ENCODE results near the gene PRPF40A. TPM values are rescaled to one million over a fixed set of nuclear protein-coding genes. Genes with fewer than 3 reads are reported as not detected.

The PRPF40A gene
- polyA plus RNA-seq, 1 donor (not counting 4 experiments of a cell fraction or from before 2014, with no cell fraction given) = 104 TPM

GRCh38 chr2:152718909-152719645 lies 1.8 kb upstream of the PRPF40A start:
- Histone ChIP-seq H3K27me3 (ENCODE audit: control insufficient read depth, extremely low read depth, insufficient read depth, low read length) (no peaks in the 10 kb centered on the region), H3K4me2 (ENCODE audit: control insufficient read depth, extremely low read depth, insufficient read depth, low read depth, low read length) (peak overlapping the region; percentile 88), H2AFZ (ENCODE audit: control insufficient read depth, low read length) (peak overlapping the region; percentile 93), H3K4me3 (ENCODE audit: control insufficient read depth in 2 of 3, extremely low read depth in 1 of 3, insufficient read depth in 2 of 3, low read depth in 1 of 3, low read length in 3 of 3) (peak overlapping the region; percentile 68 to 99 (median 98)), H3K9me3 (ENCODE audit: control insufficient read depth, low read depth, low read length) (no peaks in the 10 kb centered on the region), H3K9me1 (ENCODE audit: control insufficient read depth, extremely low read depth, insufficient read depth, low read length) (no peaks in the 10 kb centered on the region), H3K36me3 (ENCODE audit: control insufficient read depth in 2 of 2, extremely low read depth in 1 of 2, insufficient read depth in 2 of 2, low read length in 2 of 2) (peaks cover 0 to 9% of the 10 kb centered on the region in 2 experiments), H4K20me1 (ENCODE audit: control insufficient read depth, extremely low read depth, insufficient read depth, low read length) (peaks cover 3% of the 10 kb centered on the region), H3K27ac (ENCODE audit: control insufficient read depth, insufficient read depth, low read length) (peak overlapping the region; percentile 80), H3K9ac (ENCODE audit: control insufficient read depth, extremely low read depth, insufficient read depth, low read length) (peak overlapping the region; percentile 99), H3K4me1 (ENCODE audit: control insufficient read depth, extremely low read depth, insufficient read depth, low read length) (peaks cover 17% of the 10 kb centered on the region), H3K79me2 (ENCODE audit: control insufficient read depth, insufficient read depth, low read length) (peaks cover 58% of the 10 kb centered on the region)
- FAIRE-seq (peak; percentile 77), DNase-seq (ENCODE audit: low read depth, low spot score) (no peak)
- no peak for TF ChIP-seq CTCF (optimal IDR thresholded peaks at IDR 0.05 in 1 of 3, IDR thresholded peaks at IDR 0.05 in 1 of 3, conservative IDR thresholded peaks at IDR 0.05 in 1 of 3; ENCODE audit: extremely low read depth in 1 of 3, insufficient read depth in 2 of 3, low read length in 3 of 3)
- TF ChIP-seq EZH2 (IDR thresholded peaks at IDR 0.05; ENCODE audit: low read length) = no peak
- dilution Hi-C loops (cut with MboI; ENCODE audit: extremely low pct_ligation_motif_present, low sequenced_read_pairs) = no loop called here

GRCh38 chr2:152718076-152718908 lies 1.0 kb upstream of the PRPF40A start, which contains the start of gene ARL6IP6:
TSS of gene ARL6IP6 (plus strand) at chr2:152718620. CDS start at chr2:152718625, 5 bp downstream.
- Histone ChIP-seq H3K9ac (ENCODE audit: control insufficient read depth, extremely low read depth, insufficient read depth, low read length) (peak within 1 kb of the TSS; percentile 99), H3K4me2 (ENCODE audit: control insufficient read depth, extremely low read depth, insufficient read depth, low read depth, low read length) (peak within 1 kb of the TSS; percentile 88), H3K9me1 (ENCODE audit: control insufficient read depth, extremely low read depth, insufficient read depth, low read length) (no peaks in the 10 kb centered on the region), H3K36me3 (ENCODE audit: control insufficient read depth in 2 of 2, extremely low read depth in 1 of 2, insufficient read depth in 2 of 2, low read length in 2 of 2) (peaks cover 1 to 17% of the 10 kb centered on the region in 2 experiments), H3K79me2 (ENCODE audit: control insufficient read depth, insufficient read depth, low read length) (peaks cover 64% of the 10 kb centered on the region), H3K27me3 (ENCODE audit: control insufficient read depth, extremely low read depth, insufficient read depth, low read length) (no peaks in the 10 kb centered on the region), H3K9me3 (ENCODE audit: control insufficient read depth, low read depth, low read length) (no peaks in the 10 kb centered on the region), H3K4me3 (ENCODE audit: control insufficient read depth in 2 of 3, extremely low read depth in 1 of 3, insufficient read depth in 2 of 3, low read depth in 1 of 3, low read length in 3 of 3) (peak within 1 kb of the TSS; percentile 68 to 99 (median 98)), H2AFZ (ENCODE audit: control insufficient read depth, low read length) (peak within 1 kb of the TSS; percentile 99), H3K4me1 (ENCODE audit: control insufficient read depth, extremely low read depth, insufficient read depth, low read length) (peaks cover 17% of the 10 kb centered on the region), H3K27ac (ENCODE audit: control insufficient read depth, insufficient read depth, low read length) (peak within 1 kb of the TSS; percentile 80), H4K20me1 (ENCODE audit: control insufficient read depth, extremely low read depth, insufficient read depth, low read length) (peaks cover 3% of the 10 kb centered on the region)
- dilution Hi-C loops (cut with MboI; ENCODE audit: extremely low pct_ligation_motif_present, low sequenced_read_pairs) = no loop called here
- TF ChIP-seq EZH2 (IDR thresholded peaks at IDR 0.05; ENCODE audit: low read length) (no peak), CTCF (optimal IDR thresholded peaks at IDR 0.05 in 1 of 3, IDR thresholded peaks at IDR 0.05 in 1 of 3, conservative IDR thresholded peaks at IDR 0.05 in 1 of 3; ENCODE audit: extremely low read depth in 1 of 3, insufficient read depth in 2 of 3, low read length in 3 of 3) (no peak)
- DNase-seq (ENCODE audit: low read depth, low spot score) (no peak), FAIRE-seq (no peak)

Data from keratinocyte (primary cell).